CMK (cell line): Measurements from ENCODE around the gene AR.

Experiments used
- DNase-seq: peaks from one replicate; pipeline ENCODE4 v3.0.0-alpha.2; 2010; ENCODE audit warnings: low read depth

Gene AR

GRCh38 chrX:67730296-67730695 lies 186.5 kb downstream of the AR start:
- DNase-seq = no peak

GRCh38 chrX:67731061-67731460 lies 187.2 kb downstream of the AR start:
- no peak for DNase-seq

DNA sequence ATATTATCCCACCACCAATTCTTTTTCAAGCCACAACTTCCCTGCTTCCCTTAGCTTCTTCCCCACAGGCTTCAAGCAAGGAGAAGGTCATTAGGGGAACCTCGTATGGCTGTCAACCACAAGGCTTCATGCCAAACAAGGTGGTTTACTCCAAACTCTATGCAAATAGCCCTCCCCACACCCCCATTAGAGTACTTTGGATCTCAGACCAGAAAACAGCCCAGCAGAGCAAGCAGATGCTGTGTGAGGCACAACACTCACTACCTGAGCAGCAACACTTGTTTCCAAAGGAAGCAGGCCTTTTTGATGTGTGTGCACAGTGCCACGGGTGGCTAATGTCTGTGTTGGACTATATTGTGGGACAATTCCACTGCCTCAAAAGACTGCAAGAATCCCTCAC lies 189.0 kb downstream of the AR start:
- DNase-seq = no peak

- DNase-seq = no peak
Observed at GRCh38 chrX:67734111-67734753, 190.4 kb downstream of the AR start.

- DNase-seq = no peak
Observed at GRCh38 chrX:67749536-67749935, 205.7 kb downstream of the AR start.

- DNase-seq = no peak
Observed at GRCh38 chrX:67750694-67751093, 206.9 kb downstream of the AR start.

- no peak for DNase-seq
Observed at GRCh38 chrX:67759018-67759417, 215.2 kb downstream of the AR start.

DNA sequence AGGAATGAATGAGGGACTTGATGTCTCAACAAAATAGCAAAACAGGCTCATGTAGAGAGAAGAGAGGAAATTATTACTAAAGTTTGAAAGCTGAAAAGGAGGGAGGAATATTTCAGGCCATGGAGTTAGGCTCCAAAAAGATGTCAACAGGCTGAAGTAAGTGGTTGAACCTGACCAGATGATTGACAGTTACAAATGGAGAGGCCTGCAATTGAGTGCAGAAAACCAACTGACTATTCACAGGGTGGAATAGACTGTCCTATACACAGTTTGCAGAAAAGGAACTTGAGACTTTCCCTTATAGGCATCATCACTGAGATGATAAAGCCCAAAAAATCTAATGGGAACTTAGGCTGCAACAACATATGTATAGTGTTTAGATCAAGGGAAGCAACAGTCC lies 233.3 kb downstream of the AR start:
- no peak for DNase-seq

GRCh38 chrX:67779099-67779498 lies 235.3 kb downstream of the AR start:
- no peak for DNase-seq
